LNCAP (cell line): ENCODE results near the gene DNAJC6.

ENCODE experiments used
- CTCF ChIP-seq: fragments of 450-650 bp; IDR thresholded peaks from 2 replicates; pipeline ENCODE4 v1.5.1; 2017; ENCODE audit warnings: mild to moderate bottlenecking

Gene DNAJC6

GRCh38 chr1:65440322-65440900, 131.1 kb downstream of the DNAJC6 start:
- TF ChIP-seq CTCF, result no peak

DNA sequence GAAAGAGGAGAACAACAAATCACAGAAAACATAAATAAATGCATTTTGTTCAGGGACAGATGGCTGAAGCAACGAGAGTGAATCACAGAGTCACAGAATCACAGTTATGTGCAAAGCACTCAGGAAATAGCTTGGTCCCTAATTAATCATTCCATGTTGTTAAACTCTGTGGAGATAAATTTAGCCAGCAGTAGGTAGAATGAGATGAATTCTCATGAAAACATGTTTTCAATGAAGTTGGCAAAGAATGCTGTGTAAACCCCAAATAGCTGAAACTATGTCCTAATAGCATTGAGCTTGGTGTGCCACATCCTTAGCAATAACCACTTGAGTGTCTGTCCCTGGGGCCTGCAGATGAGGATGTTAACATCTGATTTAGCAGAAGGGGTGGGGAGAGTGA, 131.6 kb downstream of the DNAJC6 start:
- no peak for TF ChIP-seq CTCF

DNA sequence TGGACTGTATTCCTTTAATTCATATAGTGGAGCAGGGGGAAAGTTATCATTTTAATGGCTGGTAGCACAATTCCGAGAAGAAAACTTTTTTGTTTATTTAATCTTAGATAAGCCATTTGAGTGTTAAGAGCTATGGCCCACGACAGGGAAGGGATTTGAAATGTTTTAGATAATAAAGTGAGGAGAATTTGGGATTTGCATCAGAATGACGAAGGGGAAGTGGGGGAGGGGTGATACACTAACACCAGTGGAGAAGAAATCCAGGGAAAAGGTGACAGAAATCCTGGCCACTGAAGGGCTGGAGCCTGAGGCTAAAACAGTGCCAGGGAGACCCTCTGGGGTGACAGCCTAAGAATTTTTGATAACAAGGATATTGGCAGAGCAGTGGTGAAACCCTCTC, 132.1 kb downstream of the DNAJC6 start:
- no peak for TF ChIP-seq CTCF

GRCh38 chr1:65442442-65442841, 133.1 kb downstream of the DNAJC6 start:
- TF ChIP-seq CTCF, result no peak

GRCh38 chr1:65443647-65444046, 134.3 kb downstream of the DNAJC6 start:
- TF ChIP-seq CTCF, result no peak

DNA sequence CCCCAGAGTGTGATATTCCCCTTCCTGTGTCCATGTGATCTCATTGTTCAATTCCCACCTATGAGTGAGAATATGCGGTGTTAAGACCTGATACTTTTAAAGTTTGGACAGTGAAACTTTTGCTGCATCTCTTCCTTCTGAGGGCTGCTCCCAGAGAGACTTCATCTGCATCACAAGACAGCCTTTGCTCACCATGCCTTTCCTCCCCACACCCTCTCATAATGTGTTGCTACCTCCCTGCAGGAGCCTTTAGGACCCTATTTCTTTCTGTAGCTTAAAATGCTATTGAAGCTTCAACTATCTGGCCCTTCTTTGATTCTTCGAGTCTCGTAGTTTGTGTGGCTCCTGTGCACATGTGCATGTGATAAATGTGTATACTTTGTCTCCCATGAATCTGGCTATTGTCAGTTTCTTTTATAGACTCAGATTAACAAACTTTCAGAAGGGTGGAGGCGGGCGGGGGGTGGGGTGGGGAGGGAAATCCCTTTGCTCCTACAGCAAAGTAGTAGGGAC, 134.8 kb downstream of the DNAJC6 start:
- TF ChIP-seq CTCF, result no peak

GRCh38 chr1:65445837-65446236, 136.5 kb downstream of the DNAJC6 start:
- TF ChIP-seq CTCF, result no peak
